HTERT RPE-1 (cell line): ENCODE results near the gene NTNG2.

Source experiments
- in situ Hi-C: fragments of 300-500 bp; cut with MboI; formaldehyde crosslinking; loops from 4 replicates; pipeline ENCODE4 v1.14.3; 2020; ENCODE audit warnings: low sequenced_read_pairs

NTNG2 gene

DNA sequence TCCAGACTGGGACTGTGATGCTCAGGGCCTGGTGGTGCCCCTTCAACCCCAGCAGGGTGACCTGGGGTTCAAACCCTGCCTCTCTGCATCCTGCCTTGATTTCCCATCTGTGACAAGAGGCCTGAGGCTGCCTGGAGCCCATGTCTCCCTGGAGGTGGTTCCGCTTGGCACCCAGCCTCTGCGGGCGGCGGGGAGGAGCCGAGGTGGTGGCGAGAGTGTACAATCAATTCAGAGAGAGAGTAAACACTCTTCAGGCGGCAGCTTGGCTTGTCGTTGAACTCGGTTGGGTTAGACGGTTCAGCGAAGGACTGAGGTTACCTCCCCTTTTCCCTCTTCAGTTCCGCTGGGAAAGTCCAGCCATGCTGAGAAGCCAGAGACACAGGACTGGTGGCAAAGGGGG is 39.3 kb downstream of the NTNG2 start:
- in situ Hi-C loops = no loop called here

DNA sequence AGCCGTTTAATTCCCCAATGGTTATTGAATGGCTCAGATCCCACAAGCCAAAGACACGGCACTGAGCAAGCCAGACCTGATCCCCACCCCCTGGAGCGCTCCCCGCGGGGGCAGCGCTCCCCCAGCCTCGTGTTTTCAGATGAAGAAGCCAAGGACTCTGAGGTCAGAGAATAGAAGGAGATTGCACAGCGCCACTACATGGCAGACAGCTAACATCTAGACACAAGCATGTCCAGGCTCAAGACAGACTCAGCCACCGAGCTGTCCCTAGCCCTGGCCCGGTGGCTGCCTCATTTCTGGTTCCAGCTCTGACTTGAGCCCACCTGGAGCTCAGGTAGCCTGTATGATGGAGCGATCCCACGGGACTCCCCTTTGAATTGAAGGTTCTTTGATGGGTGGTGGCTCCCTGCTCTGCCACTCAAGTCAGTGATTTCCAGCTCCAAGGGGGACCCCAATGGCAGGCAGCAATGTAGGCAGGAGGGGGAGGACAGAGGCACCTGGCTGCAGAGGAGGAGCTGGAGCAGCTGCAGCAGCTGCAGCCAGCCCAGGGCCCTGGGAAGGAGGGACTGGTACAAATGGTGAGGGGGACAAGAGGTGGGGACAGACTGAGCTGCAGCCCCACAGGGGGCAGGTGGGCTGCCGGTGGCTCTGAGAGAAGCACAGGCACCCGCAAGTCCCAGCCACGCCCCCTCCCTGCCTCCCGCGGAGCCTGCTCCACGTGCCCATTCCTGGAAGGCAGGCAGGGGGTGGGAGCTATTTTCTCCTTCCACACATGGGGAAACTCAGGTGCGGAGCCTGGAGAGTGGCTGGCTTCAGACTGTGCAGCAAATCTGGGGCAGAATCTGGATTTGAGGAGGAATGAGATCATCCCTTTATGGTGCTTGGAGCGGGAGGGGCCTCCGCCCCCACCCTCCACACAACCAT is 40.2 kb downstream of the NTNG2 start:
- in situ Hi-C loops = no loop called here

DNA sequence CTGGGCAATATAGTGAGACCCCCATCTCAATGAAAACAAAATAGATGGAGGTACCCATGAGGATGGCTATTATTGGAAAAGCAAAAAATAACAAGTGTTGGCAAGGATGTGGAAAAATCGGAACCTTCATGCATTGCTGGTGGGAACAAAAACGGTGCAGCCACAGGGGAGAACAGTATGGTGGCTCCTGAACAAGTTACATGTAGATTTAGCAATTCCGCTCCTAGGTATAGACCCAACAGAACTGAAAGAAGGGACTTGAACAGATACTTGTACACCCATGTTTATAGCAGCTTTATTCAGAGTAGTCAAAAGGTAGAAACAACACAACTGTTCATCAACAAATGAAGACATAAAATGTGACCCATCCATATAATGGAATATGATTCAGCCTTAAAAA is 43.0 kb downstream of the NTNG2 start:
- in situ Hi-C loops = no loop called here

DNA sequence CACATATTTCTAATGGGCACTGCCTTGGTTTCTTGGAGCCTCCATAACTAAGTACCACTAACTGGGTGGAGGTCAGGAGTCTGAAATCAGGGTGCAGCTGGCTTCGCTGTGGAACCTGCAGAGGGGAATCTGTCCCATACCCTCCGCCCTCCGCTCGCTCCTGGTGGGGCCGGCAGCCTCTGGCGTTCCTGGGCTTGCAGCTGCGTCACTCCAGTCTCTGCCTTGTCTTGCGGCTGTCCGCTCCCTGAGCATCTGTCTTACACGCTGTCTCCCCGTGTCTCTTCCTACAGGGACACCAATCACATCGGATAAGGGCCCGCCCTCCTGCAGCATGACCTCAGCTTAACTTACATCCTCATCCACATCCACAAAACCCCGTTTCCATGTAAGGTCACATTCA is 45.4 kb downstream of the NTNG2 start:
- in situ Hi-C loops = no loop called here

DNA sequence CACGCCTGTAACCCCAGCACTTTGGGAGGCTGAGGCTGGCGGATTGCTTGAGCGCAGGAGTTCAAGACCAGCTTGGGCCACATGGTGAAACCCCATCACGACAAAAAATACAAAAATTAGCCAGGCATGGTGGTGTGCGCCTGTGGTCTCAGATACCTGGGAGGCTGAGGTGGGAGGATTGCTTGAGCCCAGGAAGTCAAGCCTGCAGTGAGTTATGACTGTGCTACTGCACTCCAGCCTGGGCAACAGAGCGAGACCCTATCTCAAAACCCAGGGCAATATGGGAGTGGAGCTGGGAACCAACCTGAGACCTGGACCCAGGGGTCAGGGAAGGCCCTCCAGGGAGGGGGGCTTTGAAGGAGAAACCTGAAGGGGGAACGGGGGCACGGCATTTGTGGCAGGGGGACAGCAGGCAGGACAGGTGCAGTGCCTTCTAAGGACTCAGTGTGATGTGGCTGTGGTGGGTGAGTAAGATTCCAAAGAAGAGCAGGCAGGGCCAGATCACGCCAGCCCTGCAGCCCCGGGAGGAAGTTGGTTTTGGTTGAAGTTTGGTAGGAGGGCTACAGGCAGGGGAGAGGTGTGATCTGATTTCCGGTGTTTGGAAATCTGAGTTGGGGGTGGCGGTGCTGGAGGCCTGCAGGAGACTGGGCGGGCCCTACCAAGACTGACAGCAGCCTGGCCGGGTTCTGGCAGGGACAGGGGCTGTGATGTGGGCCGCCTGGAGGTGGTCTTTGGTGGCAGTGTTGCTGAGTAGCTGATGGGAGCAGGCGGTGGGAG is 46.2 kb downstream of the NTNG2 start:
- in situ Hi-C loops = no loop called here

GRCh38 chr9:132209228-132209627 is 47.4 kb downstream of the NTNG2 start:
- in situ Hi-C loops = no loop called here

- in situ Hi-C loops = no loop called here
These were observed 48.8 kb downstream of the NTNG2 start for GRCh38 chr9:132210472-132211145.

GRCh38 chr9:132211570-132211969 is 49.7 kb downstream of the NTNG2 start:
- in situ Hi-C loops = no loop called here

GRCh38 chr9:132214027-132214622 is 52.3 kb downstream of the NTNG2 start:
- in situ Hi-C loops = no loop called here

DNA sequence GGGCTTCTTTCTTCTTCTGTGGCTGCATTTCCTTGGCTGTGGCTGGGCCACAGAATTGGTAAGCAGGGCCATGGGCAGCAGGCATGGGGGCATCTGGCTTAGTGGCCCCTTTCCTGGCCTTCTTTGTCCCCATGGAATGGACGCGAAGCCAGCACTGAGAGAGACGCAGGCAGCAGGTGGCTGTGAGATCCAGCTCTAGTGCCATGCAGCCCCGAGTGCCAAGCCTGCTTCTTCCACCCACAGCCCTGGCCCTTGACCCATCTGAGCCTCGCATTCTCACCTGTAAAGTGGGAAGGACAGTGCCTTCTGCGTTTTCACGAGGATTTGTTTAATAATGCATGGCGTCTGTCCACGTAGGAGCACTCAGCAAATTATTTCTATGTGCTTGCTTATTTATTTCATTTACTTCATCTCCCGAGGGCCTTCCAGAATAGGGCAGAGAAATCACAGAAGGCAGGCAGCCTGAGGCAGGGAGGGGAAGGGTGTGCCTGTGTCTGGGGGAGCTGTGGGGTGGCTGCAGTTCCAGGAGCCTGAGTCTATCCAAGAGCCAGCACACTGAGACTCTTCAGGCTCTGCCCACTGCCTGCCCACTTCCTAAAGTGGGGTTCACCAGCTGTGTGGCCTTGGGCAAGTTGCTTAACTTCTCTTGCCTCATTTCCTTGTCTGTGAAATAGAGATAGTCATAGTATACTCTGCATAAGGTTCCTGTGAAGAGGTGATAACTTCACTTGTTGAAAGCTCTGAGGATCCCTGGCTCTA is 55.2 kb downstream of the NTNG2 start:
- in situ Hi-C loops = no loop called here

- in situ Hi-C loops = no loop called here
These were observed 56.4 kb downstream of the NTNG2 start for GRCh38 chr9:132218208-132218607.

DNA sequence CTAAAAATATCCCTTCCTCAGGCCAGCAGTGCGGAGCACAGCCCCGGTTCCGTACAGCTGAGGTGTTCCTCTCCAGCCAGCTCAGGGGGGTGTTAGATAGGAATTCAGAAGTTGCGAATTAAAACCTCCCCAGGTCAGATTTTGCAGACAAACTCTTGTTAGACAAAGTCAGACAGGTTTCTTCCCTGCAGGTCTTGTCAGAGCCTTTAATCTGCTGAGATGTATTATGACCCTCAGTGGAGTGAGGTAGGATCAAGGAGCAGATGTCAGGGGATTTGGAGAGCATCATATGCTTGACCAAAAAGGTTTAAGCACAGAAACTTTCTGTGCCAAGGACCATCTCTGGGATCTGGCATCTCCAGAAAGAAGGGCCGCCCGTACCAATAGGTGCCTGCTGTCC is 60.1 kb downstream of the NTNG2 start:
- in situ Hi-C loops = no loop called here

DNA sequence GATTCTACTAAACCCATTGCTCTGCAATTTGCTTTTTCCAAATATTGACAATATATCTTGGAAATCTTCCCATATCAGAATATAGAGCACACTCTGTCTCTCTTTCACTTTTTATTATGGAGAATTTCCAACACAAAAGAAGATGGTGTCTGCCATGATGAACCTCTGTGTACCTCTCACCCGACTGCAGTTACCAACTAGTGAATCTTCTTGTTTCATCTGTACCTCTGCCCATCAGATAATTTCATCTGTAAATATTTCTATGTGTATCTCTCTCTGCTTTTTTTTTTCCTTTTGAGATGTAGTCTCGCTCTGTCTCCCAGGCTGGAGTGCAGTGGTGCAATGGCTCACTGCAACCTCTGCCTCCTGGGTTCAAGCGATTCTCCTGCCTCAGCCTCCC is 62.8 kb downstream of the NTNG2 start:
- in situ Hi-C loops = no loop called here

GRCh38 chr9:132226571-132227430 is 64.9 kb downstream of the NTNG2 start:
- in situ Hi-C loops = no loop called here

GRCh38 chr9:132228062-132228461 is 66.2 kb downstream of the NTNG2 start:
- in situ Hi-C loops = no loop called here

- in situ Hi-C loops = no loop called here
These were observed 68.7 kb downstream of the NTNG2 start for GRCh38 chr9:132230605-132231004.

DNA sequence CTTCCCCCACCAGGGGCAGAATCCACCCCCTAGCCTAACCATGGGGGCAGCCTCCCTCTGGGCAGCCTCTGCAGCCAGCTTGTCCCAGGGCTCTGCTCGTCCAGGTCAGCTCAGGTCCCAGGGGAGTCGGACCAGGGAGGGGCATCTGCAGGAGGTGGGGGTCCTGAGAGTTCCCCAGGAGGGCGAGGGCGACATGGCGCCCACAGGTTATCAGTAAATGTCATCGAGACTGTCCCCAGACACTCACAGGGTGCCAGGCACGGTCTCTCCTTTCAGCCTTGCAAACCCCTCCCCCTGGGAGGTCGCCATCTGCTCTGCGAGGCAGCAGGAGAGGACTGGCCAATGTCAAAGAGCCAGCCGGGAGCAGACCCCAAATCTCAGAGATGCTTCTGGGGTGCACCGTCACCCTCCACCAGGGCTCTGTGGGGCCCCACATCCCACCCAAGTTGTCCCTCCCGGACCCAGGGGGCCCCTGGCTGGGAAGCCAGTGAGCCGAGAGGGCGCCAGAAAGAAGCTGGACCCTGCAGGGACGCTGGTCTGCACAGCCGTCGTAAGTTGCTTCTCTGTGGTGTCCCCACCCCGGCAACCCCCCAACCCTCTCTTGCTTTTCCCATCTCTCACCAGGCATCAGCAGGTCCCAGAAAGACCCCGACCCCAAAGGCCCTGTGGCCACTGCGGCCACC is 69.3 kb downstream of the NTNG2 start:
- in situ Hi-C loops = no loop called here

DNA sequence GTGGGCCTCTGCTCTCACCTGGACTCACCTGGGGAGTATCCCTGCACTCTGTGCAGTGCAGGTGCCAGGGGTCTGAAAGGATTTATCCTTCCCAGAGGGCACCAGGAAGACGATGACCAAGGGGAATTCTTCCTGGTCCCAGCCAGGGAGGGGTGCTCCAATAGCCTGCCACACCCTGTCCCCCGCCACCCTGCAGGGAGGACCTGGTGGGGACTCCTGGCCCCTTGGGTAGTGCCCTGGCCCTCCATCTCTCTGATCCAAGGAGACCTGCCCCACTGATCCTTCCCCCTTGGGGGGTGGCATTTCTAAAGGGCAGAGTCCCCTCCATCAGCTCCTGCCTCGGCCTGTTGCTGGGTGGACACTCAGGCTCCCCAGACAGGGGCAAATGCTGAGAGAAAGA is 70.7 kb downstream of the NTNG2 start:
- in situ Hi-C loops = no loop called here

DNA sequence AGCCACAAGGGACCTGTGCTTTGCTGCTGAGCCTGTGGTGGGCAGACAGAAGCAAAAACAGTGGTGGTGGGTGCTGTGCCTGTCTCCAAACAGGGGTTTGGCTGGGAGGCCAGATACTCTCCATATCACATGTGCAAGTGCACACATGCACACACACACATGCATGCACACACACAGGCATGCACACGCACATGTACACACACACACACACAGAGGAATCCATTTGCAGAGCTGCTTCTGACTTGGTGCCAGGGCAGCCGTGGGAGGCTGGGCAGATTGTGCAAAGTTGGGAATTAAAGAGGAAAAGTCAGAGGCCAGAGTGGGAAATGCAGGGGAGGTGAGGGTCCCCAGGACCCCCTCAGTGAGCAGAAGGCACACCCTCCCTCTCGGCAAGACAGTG is 71.3 kb downstream of the NTNG2 start:
- in situ Hi-C loops = no loop called here
